Rectal smooth muscle tissue (tissue), 1 donor: ENCODE data around the gene HOXA6.

Experiments used
- H3K27ac ChIP-seq: one replicate; pipeline ENCODE4 v1.7.0; 2013; ENCODE audit warnings: low read depth, low read length, inconsistent platforms
- H3K27me3 ChIP-seq: one replicate; pipeline ENCODE4 v1.7.0; 2013; ENCODE audit warnings: low read length; ENCODE audit not compliant: control insufficient read depth, insufficient read depth
- H3K36me3 ChIP-seq: one replicate; pipeline ENCODE4 v1.7.0; 2013; ENCODE audit warnings: low read length; ENCODE audit not compliant: control insufficient read depth, insufficient read depth
- H3K4me1 ChIP-seq: one replicate; pipeline ENCODE4 v1.7.0; 2013; ENCODE audit warnings: low read length; ENCODE audit not compliant: control insufficient read depth, insufficient read depth
- H3K4me3 ChIP-seq: one replicate; pipeline ENCODE4 v1.7.0; 2013; ENCODE audit warnings: low read length
- H3K9ac ChIP-seq: one replicate; pipeline ENCODE4 v1.7.0; 2013; ENCODE audit warnings: low read length

The HOXA6 gene

GRCh38 chr7:27110186-27111031, 37.2 kb downstream of the HOXA6 start:
- H3K27ac ChIP-seq = peak overlapping the region; percentile 82
- peaks cover 36% of the 10 kb centered on the region for H3K4me1 ChIP-seq
- H3K36me3 ChIP-seq = no peaks in the 10 kb centered on the region
- H3K27me3 ChIP-seq = no peaks in the 10 kb centered on the region
- H3K9ac ChIP-seq = no peak overlapping the region
- H3K4me3 ChIP-seq = peak overlapping the region; percentile 49

- H3K4me3 ChIP-seq = no peak overlapping the region
- H3K36me3 ChIP-seq = no peaks in the 10 kb centered on the region
- no peak overlapping the region for H3K9ac ChIP-seq
- no peaks in the 10 kb centered on the region for H3K27me3 ChIP-seq
- H3K27ac ChIP-seq = peak overlapping the region; percentile 90
- peaks cover 36% of the 10 kb centered on the region for H3K4me1 ChIP-seq
Observed at GRCh38 chr7:27109466-27110185, 37.9 kb downstream of the HOXA6 start.

- Histone ChIP-seq H3K27me3 (no peaks in the 10 kb centered on the region), H3K27ac (peak overlapping the region; percentile 90), H3K4me3 (peak overlapping the region; percentile 47), H3K4me1 (peaks cover 31% of the 10 kb centered on the region), H3K36me3 (no peaks in the 10 kb centered on the region), H3K9ac (no peak overlapping the region)
Observed at GRCh38 chr7:27108390-27109127, 39.0 kb downstream of the HOXA6 start.

GRCh38 chr7:27107391-27108381, 39.9 kb downstream of the HOXA6 start:
- Histone ChIP-seq H3K27ac (peak overlapping the region; percentile 90), H3K36me3 (no peaks in the 10 kb centered on the region), H3K4me1 (peaks cover 25% of the 10 kb centered on the region), H3K27me3 (no peaks in the 10 kb centered on the region), H3K9ac (no peak overlapping the region), H3K4me3 (peak overlapping the region; percentile 29)

- Histone ChIP-seq H3K4me1 (peaks cover 23% of the 10 kb centered on the region), H3K4me3 (peak overlapping the region; percentile 48), H3K9ac (peak overlapping the region; percentile 13)
Observed at GRCh38 chr7:27106901-27107240, 40.7 kb downstream of the HOXA6 start.

GRCh38 chr7:27106181-27106900, 41.2 kb downstream of the HOXA6 start:
- Histone ChIP-seq H3K9ac (peak overlapping the region; percentile 13), H3K4me1 (peaks cover 18% of the 10 kb centered on the region), H3K36me3 (no peaks in the 10 kb centered on the region), H3K27ac (peak overlapping the region; percentile 75), H3K4me3 (peak overlapping the region; percentile 48), H3K27me3 (no peaks in the 10 kb centered on the region)

More at GRCh38 chr7:27106901-27107240, 40.7 kb downstream of the HOXA6 start:
- Histone ChIP-seq H3K27me3 (no peaks in the 10 kb centered on the region), H3K36me3 (no peaks in the 10 kb centered on the region), H3K27ac (peak overlapping the region; percentile 75)

GRCh38 chr7:27105301-27106031, 42.1 kb downstream of the HOXA6 start:
- Histone ChIP-seq H3K4me1 (peaks cover 13% of the 10 kb centered on the region), H3K4me3 (peak overlapping the region; percentile 28), H3K27me3 (no peaks in the 10 kb centered on the region), H3K27ac (peak overlapping the region; percentile 75), H3K36me3 (peaks cover 4% of the 10 kb centered on the region), H3K9ac (no peak overlapping the region)

DNA sequence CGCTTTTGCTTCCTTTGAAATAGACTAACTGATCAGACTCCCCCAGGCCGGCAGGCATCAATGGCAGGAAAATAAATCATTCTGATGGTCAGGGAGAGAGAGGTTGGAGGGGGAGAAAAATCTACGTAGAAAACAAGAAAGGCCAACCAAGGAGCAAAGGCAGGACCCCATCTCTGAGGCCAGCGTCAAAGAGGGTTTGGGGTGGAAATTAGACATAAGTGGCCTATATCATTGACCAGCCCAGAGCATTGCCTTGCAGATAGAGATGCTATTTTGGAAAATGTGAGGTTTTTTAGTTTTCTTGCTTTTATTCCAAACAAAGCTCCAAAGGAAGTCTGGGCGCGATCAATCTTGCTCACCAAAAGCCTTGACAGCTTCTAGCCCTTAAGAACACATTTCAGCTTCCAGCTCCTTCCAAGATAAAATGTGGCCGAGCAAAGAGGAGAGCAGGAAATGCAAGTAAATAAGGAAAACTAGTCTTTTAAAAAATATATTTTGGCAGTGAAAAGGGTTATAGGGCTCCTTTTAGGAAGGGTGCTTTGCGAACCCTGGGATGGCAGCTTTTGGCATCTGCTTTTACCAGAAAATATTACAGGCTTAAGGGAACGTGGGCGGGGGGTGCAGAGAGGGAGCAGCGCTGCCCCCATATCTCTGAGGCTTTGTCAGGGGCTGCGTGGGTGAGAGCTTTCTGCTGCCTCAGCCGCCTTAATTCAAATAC, 43.1 kb downstream of the HOXA6 start:
- no peak overlapping the region for H3K4me3 ChIP-seq
- no peaks in the 10 kb centered on the region for H3K27me3 ChIP-seq
- peaks cover 4% of the 10 kb centered on the region for H3K36me3 ChIP-seq
- peak overlapping the region; percentile 58 for H3K27ac ChIP-seq
- no peak overlapping the region for H3K9ac ChIP-seq
- H3K4me1 ChIP-seq = peaks cover 10% of the 10 kb centered on the region

GRCh38 chr7:27103489-27104226, 43.9 kb downstream of the HOXA6 start:
- Histone ChIP-seq H3K4me1 (peaks cover 10% of the 10 kb centered on the region), H3K27ac (peak overlapping the region; percentile 84), H3K9ac (no peak overlapping the region), H3K27me3 (no peaks in the 10 kb centered on the region), H3K4me3 (peak overlapping the region; percentile 62), H3K36me3 (peaks cover 4% of the 10 kb centered on the region)
